Astrocyte (in vitro differentiated cells and primary cell): ENCODE measurements around the gene MED13L. TPM values are rescaled to one million over a fixed set of nuclear protein-coding genes. Genes with fewer than 3 reads are reported as not detected.

ENCODE experiments used
- DNase-seq: peaks from one replicate; pipeline ENCODE4 v3.0.0-alpha.2; 2010; ENCODE audit warnings: low read depth
- FAIRE-seq: peaks from 2 replicates; lab custom pipeline; 2011; peaks lifted over from hg19 to GRCh38; lab: Jason Lieb, UNC
- H2AFZ ChIP-seq: 2 replicates; pipeline ENCODE4 v1.6.0; 2012; ENCODE audit warnings: low read depth, low read length, inconsistent platforms
- H3K27ac ChIP-seq: 2 replicates; pipeline ENCODE4 v1.5.1; 2011; ENCODE audit warnings: low read depth, low read length, inconsistent platforms
- H3K27me3 ChIP-seq: 2 replicates; pipeline ENCODE4 v1.6.0; 2011; ENCODE audit warnings: low read length, inconsistent platforms; ENCODE audit not compliant: insufficient read depth
- H3K36me3 ChIP-seq: 2 replicates; pipeline ENCODE4 v1.5.1; 2011; ENCODE audit warnings: low read length, inconsistent platforms; ENCODE audit not compliant: insufficient read depth
- H3K4me1 ChIP-seq: 2 replicates; pipeline ENCODE4 v1.5.1; 2011; ENCODE audit warnings: low read length, inconsistent platforms; ENCODE audit not compliant: insufficient read depth
- H3K4me2 ChIP-seq: 2 replicates; pipeline ENCODE4 v1.6.0; 2012; ENCODE audit warnings: low read length, inconsistent platforms
- H3K4me3 ChIP-seq: 2 replicates; pipeline ENCODE4 v1.5.1; 2011; ENCODE audit warnings: low read depth, mild to moderate bottlenecking, low read length, inconsistent platforms; ENCODE audit not compliant: insufficient read depth
- H3K79me2 ChIP-seq: 2 replicates; pipeline ENCODE4 v1.6.0; 2012; ENCODE audit warnings: mild to moderate bottlenecking, low read length, inconsistent platforms; ENCODE audit not compliant: insufficient read depth
- H3K9ac ChIP-seq: 2 replicates; pipeline ENCODE4 v1.6.0; 2012; ENCODE audit warnings: mild to moderate bottlenecking, low read length, inconsistent platforms
- H3K9me3 ChIP-seq: 2 replicates; pipeline ENCODE4 v1.5.1; 2012; ENCODE audit warnings: low read depth, mild to moderate bottlenecking, low read length, inconsistent platforms; ENCODE audit not compliant: insufficient read depth
- H4K20me1 ChIP-seq: 2 replicates; pipeline ENCODE4 v1.6.0; 2012; ENCODE audit warnings: low read length, inconsistent platforms; ENCODE audit not compliant: insufficient read depth
- H3K27ac Mint-ChIP-seq: one replicate; pipeline ENCODE4 v1.8.0; 2021; ENCODE audit warnings: mild to moderate bottlenecking, mixed read lengths; ENCODE audit not compliant: unreplicated experiment
- H3K27me3 Mint-ChIP-seq: one replicate; pipeline ENCODE4 v1.8.0; 2021; ENCODE audit warnings: low read depth, mixed read lengths; ENCODE audit not compliant: unreplicated experiment
- H3K36me3 Mint-ChIP-seq: one replicate; pipeline ENCODE4 v1.8.0; 2021; ENCODE audit warnings: low read depth, mixed read lengths; ENCODE audit not compliant: unreplicated experiment
- H3K4me1 Mint-ChIP-seq: one replicate; pipeline ENCODE4 v1.8.0; 2021; ENCODE audit warnings: low read depth, mixed read lengths; ENCODE audit not compliant: unreplicated experiment
- H3K4me3 Mint-ChIP-seq: one replicate; pipeline ENCODE4 v1.8.0; 2021; ENCODE audit warnings: mild to moderate bottlenecking, moderate library complexity, mixed read lengths; ENCODE audit not compliant: unreplicated experiment
- H3K9me3 Mint-ChIP-seq: one replicate; pipeline ENCODE4 v1.8.0; 2021; ENCODE audit warnings: mild to moderate bottlenecking, mixed read lengths; ENCODE audit not compliant: unreplicated experiment
- CTCF ChIP-seq: IDR thresholded peaks from 2 replicates; pipeline ENCODE4 v1.5.1; 2011; ENCODE audit warnings: low read depth, mild to moderate bottlenecking, inconsistent platforms, low read length, moderate library complexity; ENCODE audit not compliant: insufficient read depth
- EZH2 ChIP-seq: IDR thresholded peaks from 2 replicates; pipeline ENCODE4 v1.6.1; 2012; ENCODE audit warnings: mild to moderate bottlenecking, low read length, inconsistent platforms; ENCODE audit not compliant: insufficient read depth
- total RNA-seq: library from RNA; stranded (reverse); gene quantifications from 2 replicates; pipeline ENCODE4 v1.2.1, GENCODE V29; 2021

The MED13L gene
- total RNA-seq, 1 donor from 2014 or later: 153 TPM

GRCh38 chr12:116247377-116247776 is 30.1 kb downstream of the MED13L start:
- peaks cover 91% of the 10 kb centered on the region for H4K20me1 ChIP-seq
- FAIRE-seq (no peak), DNase-seq (no peak)
- H3K79me2 ChIP-seq: peaks cover 99% of the 10 kb centered on the region
- no peak overlapping the region for H3K4me2 ChIP-seq
- H2AFZ ChIP-seq: no peak overlapping the region
- no peaks in the 10 kb centered on the region for H3K27me3 ChIP-seq
- no peak overlapping the region for H3K27ac ChIP-seq
- H3K4me3 Mint-ChIP-seq: no peak overlapping the region
- no peak overlapping the region for H3K4me3 ChIP-seq
- H3K4me1 ChIP-seq: peaks cover 6% of the 10 kb centered on the region
- H3K9me3 ChIP-seq: no peaks in the 10 kb centered on the region
- TF ChIP-seq EZH2 (no peak), CTCF (no peak)
- peaks cover 2% of the 10 kb centered on the region for H3K36me3 Mint-ChIP-seq
- no peaks in the 10 kb centered on the region for H3K9me3 Mint-ChIP-seq
- no peaks in the 10 kb centered on the region for H3K27me3 Mint-ChIP-seq
- no peak overlapping the region for H3K9ac ChIP-seq
- no peaks in the 10 kb centered on the region for H3K36me3 ChIP-seq
- H3K4me1 Mint-ChIP-seq: peaks cover 54% of the 10 kb centered on the region
- no peak overlapping the region for H3K27ac Mint-ChIP-seq

- peaks cover 90% of the 10 kb centered on the region for H4K20me1 ChIP-seq
- H3K27me3 Mint-ChIP-seq: no peaks in the 10 kb centered on the region
- no peak overlapping the region for H3K4me3 ChIP-seq
- DNase-seq: no peak
- no peak overlapping the region for H3K27ac Mint-ChIP-seq
- peaks cover under 1% of the 10 kb centered on the region for H3K36me3 Mint-ChIP-seq
- FAIRE-seq: no peak
- H3K9me3 Mint-ChIP-seq: no peaks in the 10 kb centered on the region
- H3K4me2 ChIP-seq: no peak overlapping the region
- H3K36me3 ChIP-seq: no peaks in the 10 kb centered on the region
- no peak overlapping the region for H3K9ac ChIP-seq
- H3K4me3 Mint-ChIP-seq: no peak overlapping the region
- no peak overlapping the region for H2AFZ ChIP-seq
- H3K4me1 Mint-ChIP-seq: peaks cover 53% of the 10 kb centered on the region
- TF ChIP-seq CTCF (no peak), EZH2 (no peak)
- peaks cover 6% of the 10 kb centered on the region for H3K4me1 ChIP-seq
- no peak overlapping the region for H3K27ac ChIP-seq
- H3K79me2 ChIP-seq: peaks cover 99% of the 10 kb centered on the region
- H3K27me3 ChIP-seq: no peaks in the 10 kb centered on the region
- H3K9me3 ChIP-seq: no peaks in the 10 kb centered on the region
Measured at GRCh38 chr12:116246490-116247179, 30.9 kb downstream of the MED13L start.

GRCh38 chr12:116245189-116245588 is 32.3 kb downstream of the MED13L start:
- no peaks in the 10 kb centered on the region for H3K36me3 ChIP-seq
- H3K79me2 ChIP-seq: peaks cover 99% of the 10 kb centered on the region
- no peak overlapping the region for H3K27ac ChIP-seq
- H3K9ac ChIP-seq: no peak overlapping the region
- no peak overlapping the region for H3K4me2 ChIP-seq
- peaks cover 60% of the 10 kb centered on the region for H3K4me1 Mint-ChIP-seq
- no peak overlapping the region for H2AFZ ChIP-seq
- H3K27me3 Mint-ChIP-seq: no peaks in the 10 kb centered on the region
- H3K4me3 Mint-ChIP-seq: peak overlapping the region; percentile 13
- no peaks in the 10 kb centered on the region for H3K27me3 ChIP-seq
- H4K20me1 ChIP-seq: peaks cover 98% of the 10 kb centered on the region
- FAIRE-seq (no peak), DNase-seq (no peak)
- no peaks in the 10 kb centered on the region for H3K9me3 ChIP-seq
- no peaks in the 10 kb centered on the region for H3K9me3 Mint-ChIP-seq
- no peaks in the 10 kb centered on the region for H3K36me3 Mint-ChIP-seq
- peaks cover 6% of the 10 kb centered on the region for H3K4me1 ChIP-seq
- peak overlapping the region; percentile 11 for H3K27ac Mint-ChIP-seq
- no peak overlapping the region for H3K4me3 ChIP-seq
- no peak for TF ChIP-seq CTCF
- no peak for TF ChIP-seq EZH2
